WTC11 (cell line): Measurements from ENCODE around the gene FAM76A. TPM values are rescaled to one million over a fixed set of nuclear protein-coding genes. Genes with fewer than 3 reads are reported as not detected.
"Not testable (repeated sequence)": the region's sequence is repeated elsewhere in the genome, so short reads cannot be mapped to it uniquely, and the experiment has no call there.

Experiments used
- ATAC-seq: fragments of 200-7000 bp; cut with Tn5 transposase; 2 replicates; pipeline ENCODE4 v1.10.0; 2021; ENCODE audit warnings: mild to moderate bottlenecking, moderate library complexity
- CTCF ChIA-PET: fragments of 300-600 bp; sonication (Branson Sonifier 250); formaldehyde crosslinking; loops from one replicate; lab custom pipeline; 2021; ENCODE audit warnings: antibody characterized with exemption; lab: Charles Lee
- POLR2A ChIA-PET: fragments of 350-600 bp; sonication (Branson Sonifier 250); formaldehyde crosslinking; loops from one replicate; lab custom pipeline; 2021; ENCODE audit warnings: antibody characterized with exemption; lab: Charles Lee
- DNase-seq: peaks from one replicate; pipeline ENCODE4 v3.0.0; 2021; ENCODE audit warnings: low spot score
- H3K27ac Mint-ChIP-seq: 2 replicates; pipeline ENCODE4 v1.8.0; 2021; ENCODE audit warnings: mixed read lengths
- H3K27me3 Mint-ChIP-seq: 2 replicates; pipeline ENCODE4 v1.8.0; 2021; ENCODE audit warnings: low read depth, mild to moderate bottlenecking, moderate library complexity, mixed read lengths
- H3K36me3 Mint-ChIP-seq: 2 replicates; pipeline ENCODE4 v1.8.0; 2021; ENCODE audit warnings: mixed read lengths
- H3K4me1 Mint-ChIP-seq: 2 replicates; pipeline ENCODE4 v1.8.0; 2022; ENCODE audit warnings: mixed read lengths
- H3K4me3 Mint-ChIP-seq: 2 replicates; pipeline ENCODE4 v1.8.0; 2021; ENCODE audit warnings: mild to moderate bottlenecking, moderate library complexity, mixed read lengths
- H3K9me3 Mint-ChIP-seq: 2 replicates; pipeline ENCODE4 v1.8.0; 2021; ENCODE audit warnings: mixed read lengths
- CBFB ChIP-seq: sonication (generic); formaldehyde crosslinking; IDR thresholded peaks from 2 replicates; pipeline ENCODE4 v1.8.1; 2022; ENCODE audit warnings: mild to moderate bottlenecking, low read depth, missing genetic modification reagents
- ESRRA ChIP-seq: sonication (generic); formaldehyde crosslinking; IDR thresholded peaks from 2 replicates; pipeline ENCODE4 v1.8.1; 2022; ENCODE audit warnings: mild to moderate bottlenecking, missing genetic modification reagents, borderline replicate concordance
- GTF2I ChIP-seq: fragments of 250-450 bp; sonication (Bioruptor Pico); conservative IDR thresholded peaks from 2 replicates; pipeline ENCODE4 v1.4.0; 2021; ENCODE audit warnings: mild to moderate bottlenecking
- JAZF1 ChIP-seq: fragments of 250-450 bp; sonication (Bioruptor Pico); IDR thresholded peaks from 2 replicates; pipeline ENCODE4 v1.9.0; 2021; ENCODE audit warnings: moderate library complexity, mild to moderate bottlenecking, inconsistent platforms
- MYBL2 ChIP-seq: sonication (generic); formaldehyde crosslinking; IDR thresholded peaks from 2 replicates; pipeline ENCODE4 v1.8.1; 2023; ENCODE audit warnings: mild to moderate bottlenecking, moderate library complexity, missing genetic modification reagents
- NFATC4 ChIP-seq: fragments of 250-450 bp; sonication (Bioruptor Pico); IDR thresholded peaks from 2 replicates; pipeline ENCODE4 v1.9.0; 2021; ENCODE audit warnings: mild to moderate bottlenecking
- NR2C2 ChIP-seq: sonication (generic); formaldehyde crosslinking; IDR thresholded peaks from 2 replicates; pipeline ENCODE4 v1.8.0; 2022; ENCODE audit warnings: mild to moderate bottlenecking, missing genetic modification reagents
- NR3C1 ChIP-seq: sonication (generic); formaldehyde crosslinking; conservative IDR thresholded peaks from 2 replicates; pipeline ENCODE4 v1.8.1; 2023; ENCODE audit warnings: low read depth, mild to moderate bottlenecking, missing genetic modification reagents
- OVOL2 ChIP-seq: fragments of 250-450 bp; sonication (Bioruptor Pico); IDR thresholded peaks from 2 replicates; pipeline ENCODE4 v1.9.0; 2021; ENCODE audit warnings: mild to moderate bottlenecking, borderline replicate concordance
- SMAD3 ChIP-seq: sonication (generic); formaldehyde crosslinking; IDR thresholded peaks from 2 replicates; pipeline ENCODE4 v1.8.0; 2022; ENCODE audit warnings: missing genetic modification reagents, mild to moderate bottlenecking, borderline replicate concordance
- ZNF219 ChIP-seq: sonication (generic); formaldehyde crosslinking; IDR thresholded peaks from 2 replicates; pipeline ENCODE4 v1.8.0; 2023; ENCODE audit warnings: missing genetic modification reagents, mild to moderate bottlenecking, borderline replicate concordance
- ZNF317 ChIP-seq: sonication (generic); formaldehyde crosslinking; IDR thresholded peaks from 2 replicates; pipeline ENCODE4 v1.8.1; 2023; ENCODE audit warnings: low read depth, mild to moderate bottlenecking, moderate library complexity, missing genetic modification reagents, borderline replicate concordance
- ZNF423 ChIP-seq: fragments of 250-450 bp; sonication (Bioruptor Pico); IDR thresholded peaks from 2 replicates; pipeline ENCODE4 v2.1.2; 2022; ENCODE audit warnings: mild to moderate bottlenecking, moderate library complexity
- ZNF671 ChIP-seq: fragments of 250-450 bp; sonication (Bioruptor Pico); IDR thresholded peaks from 2 replicates; pipeline ENCODE4 v1.8.0; 2021; ENCODE audit warnings: mild to moderate bottlenecking
- total RNA-seq: library from RNA; stranded (reverse); gene quantifications from 3 replicates; pipeline ENCODE4 v1.2.3, GENCODE V29; 2021
- TF ChIP-seq, protein P1 (sequence below): sonication (generic); formaldehyde crosslinking; conservative IDR thresholded peaks from 2 replicates; pipeline ENCODE4 v1.8.1; 2023; ENCODE audit warnings: mild to moderate bottlenecking, low read depth, missing genetic modification reagents, moderate library complexity
- TF ChIP-seq, protein P2 (sequence below): sonication (generic); formaldehyde crosslinking; IDR thresholded peaks from 2 replicates; pipeline ENCODE4 v1.8.0; 2022; ENCODE audit warnings: missing genetic modification reagents
- TF ChIP-seq, protein P3 (sequence below): sonication (generic); formaldehyde crosslinking; IDR thresholded peaks from 2 replicates; pipeline ENCODE4 v1.8.1; 2022; ENCODE audit warnings: mild to moderate bottlenecking, moderate library complexity, missing genetic modification reagents
- TF ChIP-seq, protein P4 (sequence below): sonication (generic); formaldehyde crosslinking; IDR thresholded peaks from 2 replicates; pipeline ENCODE4 v1.8.1; 2022; ENCODE audit warnings: mild to moderate bottlenecking, missing genetic modification reagents, moderate library complexity, borderline replicate concordance

FAM76A gene
- total RNA-seq, 1 experiment from 2014 or later = 14.5 TPM

DNA sequence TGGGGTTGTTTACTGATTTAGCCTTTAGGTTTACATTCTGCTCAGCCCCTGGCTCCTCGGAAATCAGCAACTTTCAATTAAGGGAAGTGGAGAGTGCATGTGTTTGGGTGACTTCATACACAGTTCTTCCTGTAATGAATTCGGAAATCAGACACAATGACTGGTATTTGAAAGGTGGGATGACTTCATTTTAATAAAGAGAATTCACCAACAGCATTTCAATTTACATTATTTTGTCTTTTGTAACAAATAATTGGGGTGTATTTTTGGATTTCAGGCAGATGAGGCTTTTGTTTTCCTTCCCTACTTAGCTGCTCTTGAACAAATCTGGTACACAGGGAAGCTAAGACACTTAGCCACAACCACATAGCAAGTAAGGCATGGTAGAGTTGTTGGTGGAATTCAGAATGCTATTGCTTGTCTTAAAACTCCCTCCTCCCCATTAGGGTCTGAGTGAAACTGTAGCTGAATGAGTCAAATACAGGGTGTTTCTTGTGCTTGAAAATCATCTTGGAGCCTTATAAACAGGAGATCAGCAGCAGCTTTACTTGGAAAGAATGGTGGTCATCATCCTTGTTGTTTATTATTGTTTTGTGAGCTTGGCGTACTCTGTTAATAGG, 48.2 kb downstream of the FAM76A start (continued):
- TF ChIP-seq, protein P1, sequence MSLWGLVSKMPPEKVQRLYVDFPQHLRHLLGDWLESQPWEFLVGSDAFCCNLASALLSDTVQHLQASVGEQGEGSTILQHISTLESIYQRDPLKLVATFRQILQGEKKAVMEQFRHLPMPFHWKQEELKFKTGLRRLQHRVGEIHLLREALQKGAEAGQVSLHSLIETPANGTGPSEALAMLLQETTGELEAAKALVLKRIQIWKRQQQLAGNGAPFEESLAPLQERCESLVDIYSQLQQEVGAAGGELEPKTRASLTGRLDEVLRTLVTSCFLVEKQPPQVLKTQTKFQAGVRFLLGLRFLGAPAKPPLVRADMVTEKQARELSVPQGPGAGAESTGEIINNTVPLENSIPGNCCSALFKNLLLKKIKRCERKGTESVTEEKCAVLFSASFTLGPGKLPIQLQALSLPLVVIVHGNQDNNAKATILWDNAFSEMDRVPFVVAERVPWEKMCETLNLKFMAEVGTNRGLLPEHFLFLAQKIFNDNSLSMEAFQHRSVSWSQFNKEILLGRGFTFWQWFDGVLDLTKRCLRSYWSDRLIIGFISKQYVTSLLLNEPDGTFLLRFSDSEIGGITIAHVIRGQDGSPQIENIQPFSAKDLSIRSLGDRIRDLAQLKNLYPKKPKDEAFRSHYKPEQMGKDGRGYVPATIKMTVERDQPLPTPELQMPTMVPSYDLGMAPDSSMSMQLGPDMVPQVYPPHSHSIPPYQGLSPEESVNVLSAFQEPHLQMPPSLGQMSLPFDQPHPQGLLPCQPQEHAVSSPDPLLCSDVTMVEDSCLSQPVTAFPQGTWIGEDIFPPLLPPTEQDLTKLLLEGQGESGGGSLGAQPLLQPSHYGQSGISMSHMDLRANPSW (CRISPR knock-in tag) = no peak
- TF ChIP-seq MYBL2 (CRISPR knock-in tag) (no peak), ZNF219 (no peak), JAZF1 (CRISPR knock-in tag) (no peak), SMAD3 (CRISPR knock-in tag) (no peak), ESRRA (no peak)
- TF ChIP-seq, protein P2, sequence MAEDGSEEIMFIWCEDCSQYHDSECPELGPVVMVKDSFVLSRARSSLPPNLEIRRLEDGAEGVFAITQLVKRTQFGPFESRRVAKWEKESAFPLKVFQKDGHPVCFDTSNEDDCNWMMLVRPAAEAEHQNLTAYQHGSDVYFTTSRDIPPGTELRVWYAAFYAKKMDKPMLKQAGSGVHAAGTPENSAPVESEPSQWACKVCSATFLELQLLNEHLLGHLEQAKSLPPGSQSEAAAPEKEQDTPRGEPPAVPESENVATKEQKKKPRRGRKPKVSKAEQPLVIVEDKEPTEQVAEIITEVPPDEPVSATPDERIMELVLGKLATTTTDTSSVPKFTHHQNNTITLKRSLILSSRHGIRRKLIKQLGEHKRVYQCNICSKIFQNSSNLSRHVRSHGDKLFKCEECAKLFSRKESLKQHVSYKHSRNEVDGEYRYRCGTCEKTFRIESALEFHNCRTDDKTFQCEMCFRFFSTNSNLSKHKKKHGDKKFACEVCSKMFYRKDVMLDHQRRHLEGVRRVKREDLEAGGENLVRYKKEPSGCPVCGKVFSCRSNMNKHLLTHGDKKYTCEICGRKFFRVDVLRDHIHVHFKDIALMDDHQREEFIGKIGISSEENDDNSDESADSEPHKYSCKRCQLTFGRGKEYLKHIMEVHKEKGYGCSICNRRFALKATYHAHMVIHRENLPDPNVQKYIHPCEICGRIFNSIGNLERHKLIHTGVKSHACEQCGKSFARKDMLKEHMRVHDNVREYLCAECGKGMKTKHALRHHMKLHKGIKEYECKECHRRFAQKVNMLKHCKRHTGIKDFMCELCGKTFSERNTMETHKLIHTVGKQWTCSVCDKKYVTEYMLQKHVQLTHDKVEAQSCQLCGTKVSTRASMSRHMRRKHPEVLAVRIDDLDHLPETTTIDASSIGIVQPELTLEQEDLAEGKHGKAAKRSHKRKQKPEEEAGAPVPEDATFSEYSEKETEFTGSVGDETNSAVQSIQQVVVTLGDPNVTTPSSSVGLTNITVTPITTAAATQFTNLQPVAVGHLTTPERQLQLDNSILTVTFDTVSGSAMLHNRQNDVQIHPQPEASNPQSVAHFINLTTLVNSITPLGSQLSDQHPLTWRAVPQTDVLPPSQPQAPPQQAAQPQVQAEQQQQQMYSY (CRISPR knock-in tag) = no peak
- TF ChIP-seq, protein P3, sequence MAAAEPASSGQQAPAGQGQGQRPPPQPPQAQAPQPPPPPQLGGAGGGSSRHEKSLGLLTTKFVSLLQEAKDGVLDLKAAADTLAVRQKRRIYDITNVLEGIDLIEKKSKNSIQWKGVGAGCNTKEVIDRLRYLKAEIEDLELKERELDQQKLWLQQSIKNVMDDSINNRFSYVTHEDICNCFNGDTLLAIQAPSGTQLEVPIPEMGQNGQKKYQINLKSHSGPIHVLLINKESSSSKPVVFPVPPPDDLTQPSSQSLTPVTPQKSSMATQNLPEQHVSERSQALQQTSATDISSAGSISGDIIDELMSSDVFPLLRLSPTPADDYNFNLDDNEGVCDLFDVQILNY (CRISPR knock-in tag) = no peak

DNA sequence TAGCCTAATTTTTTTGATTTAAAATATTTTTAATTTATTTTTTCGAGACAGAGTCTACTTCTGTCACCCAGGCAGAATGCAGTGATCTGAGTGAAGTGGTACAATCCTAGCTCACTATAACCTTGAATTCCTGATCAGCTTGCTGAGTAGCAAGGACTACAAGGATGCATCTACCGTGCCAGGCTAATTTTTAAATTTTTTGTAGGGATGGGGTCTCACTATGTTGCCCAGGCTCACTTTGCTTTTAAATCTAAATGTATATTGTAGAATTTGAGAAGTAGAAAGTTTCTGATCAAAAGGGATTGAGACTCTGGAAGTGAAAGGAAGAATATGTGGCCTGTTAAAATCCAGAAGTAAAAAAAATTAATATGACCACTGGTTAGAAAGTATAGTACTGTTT, 48.9 kb downstream of the FAM76A start:
- H3K9me3 Mint-ChIP-seq = no peaks in the 10 kb centered on the region
- ChIA-PET CTCF (no interaction called here), POLR2A (no interaction called here)
- H3K27ac Mint-ChIP-seq = no peak overlapping the region
- DNase-seq (no peak), ATAC-seq (no peak)
- H3K4me1 Mint-ChIP-seq = peaks cover 12% of the 10 kb centered on the region
- no peak overlapping the region for H3K4me3 Mint-ChIP-seq
- no peaks in the 10 kb centered on the region; the same call in 1 of the 2 replicates for H3K27me3 Mint-ChIP-seq
- TF ChIP-seq GTF2I (no peak), NR3C1 (CRISPR knock-in tag) (no peak), OVOL2 (no peak), CBFB (CRISPR knock-in tag) (no peak), NFATC4 (CRISPR knock-in tag) (no peak), ZNF671 (CRISPR knock-in tag) (no peak), NR2C2 (CRISPR knock-in tag) (no peak), ZNF423 (CRISPR knock-in tag) (no peak), ZNF317 (CRISPR knock-in tag) (no peak)
- TF ChIP-seq, protein P4, sequence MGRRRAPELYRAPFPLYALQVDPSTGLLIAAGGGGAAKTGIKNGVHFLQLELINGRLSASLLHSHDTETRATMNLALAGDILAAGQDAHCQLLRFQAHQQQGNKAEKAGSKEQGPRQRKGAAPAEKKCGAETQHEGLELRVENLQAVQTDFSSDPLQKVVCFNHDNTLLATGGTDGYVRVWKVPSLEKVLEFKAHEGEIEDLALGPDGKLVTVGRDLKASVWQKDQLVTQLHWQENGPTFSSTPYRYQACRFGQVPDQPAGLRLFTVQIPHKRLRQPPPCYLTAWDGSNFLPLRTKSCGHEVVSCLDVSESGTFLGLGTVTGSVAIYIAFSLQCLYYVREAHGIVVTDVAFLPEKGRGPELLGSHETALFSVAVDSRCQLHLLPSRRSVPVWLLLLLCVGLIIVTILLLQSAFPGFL = no peak
- H3K36me3 Mint-ChIP-seq = no peaks in the 10 kb centered on the region

DNA sequence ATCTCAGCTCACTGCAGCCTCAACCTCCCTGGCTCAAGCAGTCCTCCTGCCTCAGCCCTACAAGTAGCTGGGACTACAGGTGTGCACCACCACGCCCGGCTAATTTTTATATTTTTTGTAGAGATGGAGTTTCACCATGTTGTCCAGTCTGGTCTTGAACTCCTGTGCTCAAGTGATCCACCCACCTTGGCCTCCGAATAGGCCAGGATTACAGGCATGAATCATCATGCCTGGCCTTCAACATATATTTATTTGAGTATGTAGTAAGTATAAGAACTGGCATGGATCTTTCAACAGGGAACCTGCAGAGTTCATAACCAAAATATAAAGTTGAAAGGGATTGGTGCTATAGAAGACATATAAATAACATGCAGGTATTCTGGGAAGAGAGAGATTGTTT, 49.6 kb downstream of the FAM76A start:
- H3K27ac Mint-ChIP-seq, H3K27me3 Mint-ChIP-seq, H3K4me3 Mint-ChIP-seq, H3K36me3 Mint-ChIP-seq, CTCF ChIA-PET, H3K9me3 Mint-ChIP-seq, ATAC-seq, POLR2A ChIA-PET, DNase-seq: not testable (repeated sequence)
- H3K4me1 Mint-ChIP-seq = peaks cover 12% of the 10 kb centered on the region

DNA sequence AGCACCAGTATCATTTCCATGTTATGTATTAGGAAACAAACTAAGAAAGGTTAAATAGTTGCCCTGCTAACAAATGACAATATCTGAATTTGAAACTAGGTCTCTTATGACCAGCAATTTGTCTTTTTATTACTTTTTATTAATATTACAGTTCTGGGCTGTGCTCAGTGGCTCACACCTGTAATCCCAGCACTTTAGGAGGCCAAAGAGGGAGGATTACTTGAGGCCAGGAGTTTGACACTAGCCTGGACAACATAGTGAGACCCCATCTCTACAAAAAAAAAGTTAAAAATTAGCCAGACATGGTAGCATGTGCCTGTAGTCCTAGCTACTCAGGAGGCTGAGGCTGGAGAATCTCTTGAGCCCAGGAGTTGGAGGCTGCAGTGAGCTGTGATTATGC, 50.5 kb downstream of the FAM76A start:
- H3K9me3 Mint-ChIP-seq, H3K27me3 Mint-ChIP-seq, CTCF ChIA-PET, H3K36me3 Mint-ChIP-seq, H3K4me3 Mint-ChIP-seq, H3K27ac Mint-ChIP-seq, POLR2A ChIA-PET, ATAC-seq, DNase-seq: not testable (repeated sequence)
- H3K4me1 Mint-ChIP-seq = peaks cover 12% of the 10 kb centered on the region
